ENCODE results near the gene GPR35. TPM values are rescaled to one million over a fixed set of nuclear protein-coding genes. Genes with fewer than 3 reads are reported as not detected.
"Not testable (repeated sequence)": the region's sequence is repeated elsewhere in the genome, so short reads cannot be mapped to it uniquely, and the experiment has no call there.

Gene GPR35
- total RNA-seq, 1 donor from 2014 or later: 0.34 TPM

- Histone ChIP-seq H3K9me3 (ENCODE audit: low read depth) (no peaks in the 10 kb centered on the region), H3F3A (ENCODE audit: low read depth) (no peaks in the 10 kb centered on the region), H3K27me3 (no peaks in the 10 kb centered on the region), H3K4me1 (no peaks in the 10 kb centered on the region), H3K9ac (no peak overlapping the region), H3K79me2 (ENCODE audit: low read depth) (no peaks in the 10 kb centered on the region), H3K4me3 (no peak overlapping the region), H3K36me3 (no peaks in the 10 kb centered on the region), H2AFZ (replicated peaks) (no peak overlapping the region), H3K4me2 (no peak overlapping the region), H4K20me1 (ENCODE audit: low read depth) (no peaks in the 10 kb centered on the region), H3K27ac (no peak overlapping the region)
- H3K27me3 Mint-ChIP-seq (ENCODE audit: insufficient read depth, low read depth): peaks cover 6% of the 10 kb centered on the region
- peaks cover 15% of the 10 kb centered on the region for H3K36me3 Mint-ChIP-seq
- peak overlapping the region; percentile 63 for H3K27ac Mint-ChIP-seq
- peak overlapping the region; percentile 48 for H3K4me3 Mint-ChIP-seq
- no peaks in the 10 kb centered on the region for H3K4me1 Mint-ChIP-seq
- H3K9me3 Mint-ChIP-seq: peaks cover 5% of the 10 kb centered on the region
- TF ChIP-seq CTCF (IDR thresholded peaks at IDR 0.05) (no peak), EZH2phosphoT487 (IDR thresholded peaks at IDR 0.05) (no peak), EZH2 (IDR thresholded peaks at IDR 0.05) (no peak)
- no peak for DNase-seq (ENCODE audit: low spot score)
Measured at GRCh38 chr2:240615820-240616547, 9.3 kb upstream of the GPR35 start.

- H3K79me2 ChIP-seq (ENCODE audit: low read depth); H3K4me1 Mint-ChIP-seq; H3K27ac ChIP-seq; H3K27ac Mint-ChIP-seq; H3K4me1 ChIP-seq; H3K4me3 ChIP-seq; H3K9me3 Mint-ChIP-seq; H3K9me3 ChIP-seq (ENCODE audit: low read depth); H4K20me1 ChIP-seq (ENCODE audit: low read depth); DNase-seq (ENCODE audit: low spot score); H2AFZ ChIP-seq (replicated peaks); H3K36me3 ChIP-seq; H3K4me2 ChIP-seq; H3K4me3 Mint-ChIP-seq; H3K9ac ChIP-seq; H3F3A ChIP-seq (ENCODE audit: low read depth); H3K27me3 Mint-ChIP-seq (ENCODE audit: insufficient read depth, low read depth); H3K27me3 ChIP-seq: not testable (repeated sequence)
- peaks cover 11% of the 10 kb centered on the region for H3K36me3 Mint-ChIP-seq
Measured at GRCh38 chr2:240616860-240617666, 8.2 kb upstream of the GPR35 start.

- Mint-ChIP-seq H3K27me3 (ENCODE audit: insufficient read depth, low read depth) (peaks cover 6% of the 10 kb centered on the region), H3K4me1 (peaks cover 5% of the 10 kb centered on the region), H3K27ac (no peak overlapping the region), H3K36me3 (peaks cover 11% of the 10 kb centered on the region), H3K4me3 (no peak overlapping the region), H3K9me3 (peaks cover 5% of the 10 kb centered on the region)
- H2AFZ ChIP-seq (replicated peaks): no peak overlapping the region
- no peak overlapping the region for H3K9ac ChIP-seq
- no peak overlapping the region for H3K27ac ChIP-seq
- H4K20me1 ChIP-seq (ENCODE audit: low read depth): no peaks in the 10 kb centered on the region
- no peak overlapping the region for H3K4me3 ChIP-seq
- H3K79me2 ChIP-seq (ENCODE audit: low read depth): no peaks in the 10 kb centered on the region
- H3K4me2 ChIP-seq: no peak overlapping the region
- H3K9me3 ChIP-seq (ENCODE audit: low read depth): no peaks in the 10 kb centered on the region
- TF ChIP-seq EZH2 (IDR thresholded peaks at IDR 0.05): no peak
- no peak for TF ChIP-seq EZH2phosphoT487 (IDR thresholded peaks at IDR 0.05)
- TF ChIP-seq CTCF (IDR thresholded peaks at IDR 0.05): no peak
- H3K27me3 ChIP-seq: no peaks in the 10 kb centered on the region
- no peak for DNase-seq (ENCODE audit: low spot score)
- no peaks in the 10 kb centered on the region for H3K4me1 ChIP-seq
- H3F3A ChIP-seq (ENCODE audit: low read depth): no peaks in the 10 kb centered on the region
- no peaks in the 10 kb centered on the region for H3K36me3 ChIP-seq
Measured at GRCh38 chr2:240618776-240619175, 6.5 kb upstream of the GPR35 start.
